ENCODE measurements around the gene HAGH.

HAGH gene

GRCh38 chr16:1851793-1852192 is 25.2 kb upstream of the HAGH start:
- no peak for DNase-seq (ENCODE audit: low read depth in 2 of 2)
- H3K4me3 ChIP-seq (replicated peaks in 1 of 2; ENCODE audit: low read depth in 2 of 2, low read length in 2 of 2) = no peak overlapping the region
- TF ChIP-seq CTCF (IDR thresholded peaks at IDR 0.05; ENCODE audit: low read depth, low read length) = no peak

GRCh38 chr16:1850981-1851380 is 24.4 kb upstream of the HAGH start:
- DNase-seq (ENCODE audit: low read depth in 2 of 2) = no peak
- TF ChIP-seq CTCF (IDR thresholded peaks at IDR 0.05; ENCODE audit: low read depth, low read length) = no peak
- no peak overlapping the region for H3K4me3 ChIP-seq (replicated peaks in 1 of 2; ENCODE audit: low read depth in 2 of 2, low read length in 2 of 2)

- DNase-seq (ENCODE audit: low read depth in 2 of 2) = no peak
- no peak for TF ChIP-seq CTCF (IDR thresholded peaks at IDR 0.05; ENCODE audit: low read depth, low read length)
- no peak overlapping the region for H3K4me3 ChIP-seq (replicated peaks in 1 of 2; ENCODE audit: low read depth in 2 of 2, low read length in 2 of 2)
Measured at GRCh38 chr16:1846416-1846815, 19.8 kb upstream of the HAGH start.

GRCh38 chr16:1845985-1846384 is 19.4 kb upstream of the HAGH start:
- H3K4me3 ChIP-seq (replicated peaks in 1 of 2; ENCODE audit: low read depth in 2 of 2, low read length in 2 of 2) = no peak overlapping the region
- TF ChIP-seq CTCF (IDR thresholded peaks at IDR 0.05; ENCODE audit: low read depth, low read length) = no peak
- DNase-seq (ENCODE audit: low read depth in 2 of 2) = no peak

- peak; percentile 35 to 41 for DNase-seq (ENCODE audit: low read depth in 2 of 2)
- H3K4me3 ChIP-seq (replicated peaks in 1 of 2; ENCODE audit: low read depth in 2 of 2, low read length in 2 of 2) = no peak overlapping the region
- no peak for TF ChIP-seq CTCF (IDR thresholded peaks at IDR 0.05; ENCODE audit: low read depth, low read length)
Measured at GRCh38 chr16:1839554-1839953, 12.9 kb upstream of the HAGH start.

GRCh38 chr16:1834096-1834495 is 7.5 kb upstream of the HAGH start:
- no peak for DNase-seq (ENCODE audit: low read depth in 2 of 2)
- TF ChIP-seq CTCF (IDR thresholded peaks at IDR 0.05; ENCODE audit: low read depth, low read length) = no peak
- no peak overlapping the region for H3K4me3 ChIP-seq (replicated peaks in 1 of 2; ENCODE audit: low read depth in 2 of 2, low read length in 2 of 2)

GRCh38 chr16:1832838-1833454 is 6.3 kb upstream of the HAGH start:
- no peak overlapping the region for H3K4me3 ChIP-seq (replicated peaks in 1 of 2; ENCODE audit: low read depth in 2 of 2, low read length in 2 of 2)
- TF ChIP-seq CTCF (IDR thresholded peaks at IDR 0.05; ENCODE audit: low read depth, low read length) = no peak
- no peak for DNase-seq (ENCODE audit: low read depth in 2 of 2)

Data from cardiac fibroblast (primary cell).